ENCODE results near the gene UXT. TPM values are rescaled to one million over a fixed set of nuclear protein-coding genes. Genes with fewer than 3 reads are reported as not detected.

Gene UXT
- total and polyA plus RNA-seq, 2 experiments from 2014 or later = 58.4 to 141 TPM

- ATAC-seq (no peak), DNase-seq (ENCODE audit: low spot score) (no peak)
- peaks cover 27% of the 10 kb centered on the region for H3K36me3 Mint-ChIP-seq (ENCODE audit: low read depth)
- H3K27ac Mint-ChIP-seq = peak overlapping the region; percentile 33; the same call in 1 of the 2 replicates
- H3F3A ChIP-seq (replicated peaks; ENCODE audit: low read depth) = no peaks in the 10 kb centered on the region
- peaks cover 12% of the 10 kb centered on the region; the same call in 1 of the 2 replicates for H3K27me3 ChIP-seq (ENCODE audit: insufficient read depth)
- peaks cover 5% of the 10 kb centered on the region; the same call in 1 of the 2 replicates for H3K79me2 ChIP-seq (replicated peaks; ENCODE audit: insufficient read depth)
- peaks cover 7% of the 10 kb centered on the region; the same call in 2 of the 3 replicates for H3K9me3 Mint-ChIP-seq
- H3K4me1 ChIP-seq (ENCODE audit: insufficient read depth) = no peaks in the 10 kb centered on the region; the same call in 1 of the 2 replicates
- no peaks in the 10 kb centered on the region for H3K9me2 ChIP-seq (ENCODE audit: insufficient read depth)
- H3K4me2 ChIP-seq = no peak overlapping the region
- H2AFZ ChIP-seq = no peak overlapping the region
- TF ChIP-seq, protein P1, sequence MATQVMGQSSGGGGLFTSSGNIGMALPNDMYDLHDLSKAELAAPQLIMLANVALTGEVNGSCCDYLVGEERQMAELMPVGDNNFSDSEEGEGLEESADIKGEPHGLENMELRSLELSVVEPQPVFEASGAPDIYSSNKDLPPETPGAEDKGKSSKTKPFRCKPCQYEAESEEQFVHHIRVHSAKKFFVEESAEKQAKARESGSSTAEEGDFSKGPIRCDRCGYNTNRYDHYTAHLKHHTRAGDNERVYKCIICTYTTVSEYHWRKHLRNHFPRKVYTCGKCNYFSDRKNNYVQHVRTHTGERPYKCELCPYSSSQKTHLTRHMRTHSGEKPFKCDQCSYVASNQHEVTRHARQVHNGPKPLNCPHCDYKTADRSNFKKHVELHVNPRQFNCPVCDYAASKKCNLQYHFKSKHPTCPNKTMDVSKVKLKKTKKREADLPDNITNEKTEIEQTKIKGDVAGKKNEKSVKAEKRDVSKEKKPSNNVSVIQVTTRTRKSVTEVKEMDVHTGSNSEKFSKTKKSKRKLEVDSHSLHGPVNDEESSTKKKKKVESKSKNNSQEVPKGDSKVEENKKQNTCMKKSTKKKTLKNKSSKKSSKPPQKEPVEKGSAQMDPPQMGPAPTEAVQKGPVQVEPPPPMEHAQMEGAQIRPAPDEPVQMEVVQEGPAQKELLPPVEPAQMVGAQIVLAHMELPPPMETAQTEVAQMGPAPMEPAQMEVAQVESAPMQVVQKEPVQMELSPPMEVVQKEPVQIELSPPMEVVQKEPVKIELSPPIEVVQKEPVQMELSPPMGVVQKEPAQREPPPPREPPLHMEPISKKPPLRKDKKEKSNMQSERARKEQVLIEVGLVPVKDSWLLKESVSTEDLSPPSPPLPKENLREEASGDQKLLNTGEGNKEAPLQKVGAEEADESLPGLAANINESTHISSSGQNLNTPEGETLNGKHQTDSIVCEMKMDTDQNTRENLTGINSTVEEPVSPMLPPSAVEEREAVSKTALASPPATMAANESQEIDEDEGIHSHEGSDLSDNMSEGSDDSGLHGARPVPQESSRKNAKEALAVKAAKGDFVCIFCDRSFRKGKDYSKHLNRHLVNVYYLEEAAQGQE (IDR thresholded peaks at IDR 0.05; ENCODE audit: unreplicated experiment) = no peak
- no peak for TF ChIP-seq CREB1 (CRISPR knock-in tag; IDR thresholded peaks at IDR 0.05; ENCODE audit: low read depth)
- no peak for TF ChIP-seq STAT1 (IDR thresholded peaks at IDR 0.05; ENCODE audit: unreplicated experiment)
- TF ChIP-seq POLR2AphosphoS5 (IDR thresholded peaks at IDR 0.05; ENCODE audit: low read depth) = no peak
- TF ChIP-seq, protein P2, sequence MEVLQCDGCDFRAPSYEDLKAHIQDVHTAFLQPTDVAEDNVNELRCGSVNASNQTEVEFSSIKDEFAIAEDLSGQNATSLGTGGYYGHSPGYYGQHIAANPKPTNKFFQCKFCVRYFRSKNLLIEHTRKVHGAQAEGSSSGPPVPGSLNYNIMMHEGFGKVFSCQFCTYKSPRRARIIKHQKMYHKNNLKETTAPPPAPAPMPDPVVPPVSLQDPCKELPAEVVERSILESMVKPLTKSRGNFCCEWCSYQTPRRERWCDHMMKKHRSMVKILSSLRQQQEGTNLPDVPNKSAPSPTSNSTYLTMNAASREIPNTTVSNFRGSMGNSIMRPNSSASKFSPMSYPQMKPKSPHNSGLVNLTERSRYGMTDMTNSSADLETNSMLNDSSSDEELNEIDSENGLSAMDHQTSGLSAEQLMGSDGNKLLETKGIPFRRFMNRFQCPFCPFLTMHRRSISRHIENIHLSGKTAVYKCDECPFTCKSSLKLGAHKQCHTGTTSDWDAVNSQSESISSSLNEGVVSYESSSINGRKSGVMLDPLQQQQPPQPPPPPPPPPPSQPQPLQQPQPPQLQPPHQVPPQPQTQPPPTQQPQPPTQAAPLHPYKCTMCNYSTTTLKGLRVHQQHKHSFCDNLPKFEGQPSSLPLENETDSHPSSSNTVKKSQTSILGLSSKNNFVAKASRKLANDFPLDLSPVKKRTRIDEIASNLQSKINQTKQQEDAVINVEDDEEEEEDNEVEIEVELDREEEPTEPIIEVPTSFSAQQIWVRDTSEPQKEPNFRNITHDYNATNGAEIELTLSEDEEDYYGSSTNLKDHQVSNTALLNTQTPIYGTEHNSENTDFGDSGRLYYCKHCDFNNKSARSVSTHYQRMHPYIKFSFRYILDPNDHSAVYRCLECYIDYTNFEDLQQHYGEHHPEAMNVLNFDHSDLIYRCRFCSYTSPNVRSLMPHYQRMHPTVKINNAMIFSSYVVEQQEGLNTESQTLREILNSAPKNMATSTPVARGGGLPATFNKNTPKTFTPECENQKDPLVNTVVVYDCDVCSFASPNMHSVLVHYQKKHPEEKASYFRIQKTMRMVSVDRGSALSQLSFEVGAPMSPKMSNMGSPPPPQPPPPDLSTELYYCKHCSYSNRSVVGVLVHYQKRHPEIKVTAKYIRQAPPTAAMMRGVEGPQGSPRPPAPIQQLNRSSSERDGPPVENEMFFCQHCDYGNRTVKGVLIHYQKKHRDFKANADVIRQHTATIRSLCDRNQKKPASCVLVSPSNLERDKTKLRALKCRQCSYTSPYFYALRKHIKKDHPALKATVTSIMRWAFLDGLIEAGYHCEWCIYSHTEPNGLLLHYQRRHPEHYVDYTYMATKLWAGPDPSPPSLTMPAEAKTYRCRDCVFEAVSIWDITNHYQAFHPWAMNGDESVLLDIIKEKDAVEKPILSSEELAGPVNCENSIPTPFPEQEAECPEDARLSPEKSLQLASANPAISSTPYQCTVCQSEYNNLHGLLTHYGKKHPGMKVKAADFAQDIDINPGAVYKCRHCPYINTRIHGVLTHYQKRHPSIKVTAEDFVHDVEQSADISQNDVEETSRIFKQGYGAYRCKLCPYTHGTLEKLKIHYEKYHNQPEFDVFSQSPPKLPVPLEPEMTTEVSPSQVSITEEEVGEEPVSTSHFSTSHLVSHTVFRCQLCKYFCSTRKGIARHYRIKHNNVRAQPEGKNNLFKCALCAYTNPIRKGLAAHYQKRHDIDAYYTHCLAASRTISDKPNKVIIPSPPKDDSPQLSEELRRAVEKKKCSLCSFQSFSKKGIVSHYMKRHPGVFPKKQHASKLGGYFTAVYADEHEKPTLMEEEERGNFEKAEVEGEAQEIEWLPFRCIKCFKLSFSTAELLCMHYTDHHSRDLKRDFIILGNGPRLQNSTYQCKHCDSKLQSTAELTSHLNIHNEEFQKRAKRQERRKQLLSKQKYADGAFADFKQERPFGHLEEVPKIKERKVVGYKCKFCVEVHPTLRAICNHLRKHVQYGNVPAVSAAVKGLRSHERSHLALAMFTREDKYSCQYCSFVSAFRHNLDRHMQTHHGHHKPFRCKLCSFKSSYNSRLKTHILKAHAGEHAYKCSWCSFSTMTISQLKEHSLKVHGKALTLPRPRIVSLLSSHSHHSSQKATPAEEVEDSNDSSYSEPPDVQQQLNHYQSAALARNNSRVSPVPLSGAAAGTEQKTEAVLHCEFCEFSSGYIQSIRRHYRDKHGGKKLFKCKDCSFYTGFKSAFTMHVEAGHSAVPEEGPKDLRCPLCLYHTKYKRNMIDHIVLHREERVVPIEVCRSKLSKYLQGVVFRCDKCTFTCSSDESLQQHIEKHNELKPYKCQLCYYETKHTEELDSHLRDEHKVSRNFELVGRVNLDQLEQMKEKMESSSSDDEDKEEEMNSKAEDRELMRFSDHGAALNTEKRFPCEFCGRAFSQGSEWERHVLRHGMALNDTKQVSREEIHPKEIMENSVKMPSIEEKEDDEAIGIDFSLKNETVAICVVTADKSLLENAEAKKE (CRISPR knock-in tag; IDR thresholded peaks at IDR 0.05) = no peak
- no peak for TF ChIP-seq JUNB (IDR thresholded peaks at IDR 0.05; ENCODE audit: unreplicated experiment)
- no peaks in the 10 kb centered on the region for H3K36me3 ChIP-seq (ENCODE audit: insufficient read depth)
- peak overlapping the region; percentile 91 for H3K4me3 Mint-ChIP-seq
- no peaks in the 10 kb centered on the region for H4K20me1 ChIP-seq (replicated peaks; ENCODE audit: insufficient read depth)
- H3K27me3 Mint-ChIP-seq (ENCODE audit: insufficient read depth, low read depth, poor library complexity) = peaks cover 9% of the 10 kb centered on the region
- H3K4me1 Mint-ChIP-seq = no peaks in the 10 kb centered on the region
- no peak overlapping the region for H3K27ac ChIP-seq (ENCODE audit: low read depth)
- peak overlapping the region; percentile 69; the same call in 1 of the 2 replicates for H3K4me3 ChIP-seq
Measured at GRCh38 chrX:47659421-47659726, 394 bp upstream of the UXT start.
